IPS-20b (cell line): ENCODE measurements around the gene ANKRD27.

Experiments used
- H3K27ac ChIP-seq: one replicate; pipeline ENCODE4 v1.5.1; 2013; ENCODE audit warnings: low read length
- H3K27me3 ChIP-seq: 2 replicates; pipeline ENCODE4 v1.6.1; 2013; ENCODE audit warnings: mild to moderate bottlenecking, low read length, inconsistent platforms; ENCODE audit not compliant: insufficient read depth
- H3K36me3 ChIP-seq: 2 replicates; pipeline ENCODE4 v1.6.1; 2013; ENCODE audit warnings: low read depth, mild to moderate bottlenecking, inconsistent platforms, low read length, moderate library complexity; ENCODE audit not compliant: insufficient read depth
- H3K4me1 ChIP-seq: 2 replicates; pipeline ENCODE4 v1.6.1; 2013; ENCODE audit warnings: mild to moderate bottlenecking, control low read depth, inconsistent platforms, low read length, moderate library complexity; ENCODE audit not compliant: insufficient read depth
- H3K4me3 ChIP-seq: 2 replicates; pipeline ENCODE4 v1.5.1; 2013; ENCODE audit warnings: mild to moderate bottlenecking, low read length, inconsistent platforms
- H3K9ac ChIP-seq: 2 replicates; pipeline ENCODE4 v1.6.1; 2013; ENCODE audit warnings: low read depth, mild to moderate bottlenecking, inconsistent platforms, low read length, moderate library complexity
- H3K9me3 ChIP-seq: 2 replicates; pipeline ENCODE4 v1.6.1; 2013; ENCODE audit warnings: mild to moderate bottlenecking, low read depth, low read length, inconsistent platforms; ENCODE audit not compliant: insufficient read depth

ANKRD27 gene

GRCh38 chr19:32622002-32622401 is 53.0 kb downstream of the ANKRD27 start:
- no peak overlapping the region for H3K9ac ChIP-seq
- no peak overlapping the region for H3K27ac ChIP-seq
- no peaks in the 10 kb centered on the region for H3K9me3 ChIP-seq
- no peaks in the 10 kb centered on the region for H3K27me3 ChIP-seq
- H3K36me3 ChIP-seq: peaks cover 64% of the 10 kb centered on the region
- H3K4me1 ChIP-seq: no peaks in the 10 kb centered on the region
- no peak overlapping the region for H3K4me3 ChIP-seq

- Histone ChIP-seq H3K4me3 (no peak overlapping the region), H3K9me3 (no peaks in the 10 kb centered on the region), H3K36me3 (peaks cover 76% of the 10 kb centered on the region), H3K4me1 (no peaks in the 10 kb centered on the region), H3K27ac (no peak overlapping the region), H3K9ac (no peak overlapping the region), H3K27me3 (no peaks in the 10 kb centered on the region)
Measured at GRCh38 chr19:32619051-32619685, 55.8 kb downstream of the ANKRD27 start.

GRCh38 chr19:32615569-32615968 is 59.4 kb downstream of the ANKRD27 start:
- Histone ChIP-seq H3K36me3 (peaks cover 70% of the 10 kb centered on the region), H3K4me1 (no peaks in the 10 kb centered on the region), H3K27ac (no peak overlapping the region), H3K9ac (no peak overlapping the region), H3K4me3 (no peak overlapping the region), H3K27me3 (no peaks in the 10 kb centered on the region), H3K9me3 (no peaks in the 10 kb centered on the region)

- H3K36me3 ChIP-seq: peaks cover 67% of the 10 kb centered on the region
- H3K4me3 ChIP-seq: no peak overlapping the region
- H3K27ac ChIP-seq: no peak overlapping the region
- no peaks in the 10 kb centered on the region for H3K9me3 ChIP-seq
- H3K4me1 ChIP-seq: no peaks in the 10 kb centered on the region
- H3K9ac ChIP-seq: no peak overlapping the region
- H3K27me3 ChIP-seq: no peaks in the 10 kb centered on the region
Measured at GRCh38 chr19:32614916-32615315, 60.1 kb downstream of the ANKRD27 start.

GRCh38 chr19:32613008-32613407 is 62.0 kb downstream of the ANKRD27 start:
- Histone ChIP-seq H3K4me1 (no peaks in the 10 kb centered on the region), H3K36me3 (peaks cover 58% of the 10 kb centered on the region), H3K27ac (no peak overlapping the region), H3K9ac (no peak overlapping the region), H3K4me3 (no peak overlapping the region), H3K27me3 (no peaks in the 10 kb centered on the region), H3K9me3 (peaks cover 3% of the 10 kb centered on the region; the same call in 1 of the 2 replicates)

- no peaks in the 10 kb centered on the region for H3K27me3 ChIP-seq
- H3K9me3 ChIP-seq: peaks cover 3% of the 10 kb centered on the region; the same call in 1 of the 2 replicates
- no peaks in the 10 kb centered on the region for H3K4me1 ChIP-seq
- H3K4me3 ChIP-seq: no peak overlapping the region
- no peak overlapping the region for H3K27ac ChIP-seq
- no peak overlapping the region for H3K9ac ChIP-seq
- H3K36me3 ChIP-seq: peaks cover 58% of the 10 kb centered on the region
Measured at GRCh38 chr19:32611161-32611560, 63.8 kb downstream of the ANKRD27 start.

GRCh38 chr19:32607479-32607878 is 67.5 kb downstream of the ANKRD27 start:
- H3K9me3 ChIP-seq: peaks cover 3% of the 10 kb centered on the region; the same call in 1 of the 2 replicates
- H3K36me3 ChIP-seq: peaks cover 56% of the 10 kb centered on the region
- no peaks in the 10 kb centered on the region for H3K27me3 ChIP-seq
- H3K4me3 ChIP-seq: no peak overlapping the region
- H3K9ac ChIP-seq: no peak overlapping the region
- H3K4me1 ChIP-seq: no peaks in the 10 kb centered on the region
- H3K27ac ChIP-seq: no peak overlapping the region

GRCh38 chr19:32606289-32606688 is 68.7 kb downstream of the ANKRD27 start:
- Histone ChIP-seq H3K9me3 (peaks cover 3% of the 10 kb centered on the region; the same call in 1 of the 2 replicates), H3K27me3 (no peaks in the 10 kb centered on the region), H3K9ac (no peak overlapping the region), H3K4me3 (no peak overlapping the region), H3K4me1 (no peaks in the 10 kb centered on the region), H3K27ac (no peak overlapping the region), H3K36me3 (peaks cover 60% of the 10 kb centered on the region)

GRCh38 chr19:32605544-32605943 is 69.4 kb downstream of the ANKRD27 start:
- H3K9me3 ChIP-seq: peaks cover 3% of the 10 kb centered on the region; the same call in 1 of the 2 replicates
- no peaks in the 10 kb centered on the region for H3K27me3 ChIP-seq
- H3K4me3 ChIP-seq: no peak overlapping the region
- no peaks in the 10 kb centered on the region for H3K4me1 ChIP-seq
- no peak overlapping the region for H3K27ac ChIP-seq
- peaks cover 61% of the 10 kb centered on the region for H3K36me3 ChIP-seq
- H3K9ac ChIP-seq: no peak overlapping the region

GRCh38 chr19:32603961-32604360 is 71.0 kb downstream of the ANKRD27 start:
- H3K4me1 ChIP-seq: no peaks in the 10 kb centered on the region
- no peaks in the 10 kb centered on the region for H3K9me3 ChIP-seq
- H3K27me3 ChIP-seq: no peaks in the 10 kb centered on the region
- no peak overlapping the region for H3K27ac ChIP-seq
- no peak overlapping the region for H3K9ac ChIP-seq
- peaks cover 64% of the 10 kb centered on the region for H3K36me3 ChIP-seq
- no peak overlapping the region for H3K4me3 ChIP-seq

- Histone ChIP-seq H3K4me3 (no peak overlapping the region), H3K27me3 (no peaks in the 10 kb centered on the region), H3K4me1 (no peaks in the 10 kb centered on the region; the same call in 1 of the 2 replicates), H3K36me3 (peaks cover 78% of the 10 kb centered on the region), H3K9me3 (no peaks in the 10 kb centered on the region), H3K9ac (no peak overlapping the region), H3K27ac (no peak overlapping the region)
Measured at GRCh38 chr19:32599736-32600157, 75.2 kb downstream of the ANKRD27 start.

- Histone ChIP-seq H3K36me3 (peaks cover 80% of the 10 kb centered on the region), H3K27me3 (no peaks in the 10 kb centered on the region), H3K27ac (no peak overlapping the region), H3K4me3 (no peak overlapping the region), H3K9ac (no peak overlapping the region), H3K9me3 (no peaks in the 10 kb centered on the region), H3K4me1 (no peaks in the 10 kb centered on the region; the same call in 1 of the 2 replicates)
Measured at GRCh38 chr19:32599258-32599657, 75.7 kb downstream of the ANKRD27 start.
